Muscle layer of colon (tissue), 2 donors: ENCODE data around the gene MAML2.
"Not testable (repeated sequence)": the region's sequence is repeated elsewhere in the genome, so short reads cannot be mapped to it uniquely, and the experiment has no call there.

Source experiments
- H3K27ac ChIP-seq: one replicate; pipeline ENCODE4 v1.7.0; 2013; ENCODE audit warnings: low read depth, mild to moderate bottlenecking, low read length, moderate library complexity
- H3K27me3 ChIP-seq, 2 donors: one replicate each; pipeline ENCODE4 v1.7.0; 2013; ENCODE audit warnings: low read length in 2 of 2, mild to moderate bottlenecking in 2 of 2; ENCODE audit not compliant: insufficient read depth in 2 of 2, control insufficient read depth in 1 of 2
- H3K36me3 ChIP-seq: one replicate; pipeline ENCODE4 v1.7.0; 2013; ENCODE audit warnings: mild to moderate bottlenecking, low read length; ENCODE audit not compliant: insufficient read depth
- H3K4me1 ChIP-seq: one replicate; pipeline ENCODE4 v1.7.0; 2013; ENCODE audit warnings: mild to moderate bottlenecking, low read length; ENCODE audit not compliant: insufficient read depth
- H3K4me3 ChIP-seq, 2 donors: one replicate each; pipeline ENCODE4 v1.7.0; 2013; ENCODE audit warnings: low read length in 2 of 2, low read depth in 1 of 2, mild to moderate bottlenecking in 1 of 2, moderate library complexity in 1 of 2
- H3K9ac ChIP-seq: one replicate; pipeline ENCODE4 v1.7.0; 2013; ENCODE audit warnings: low read length
- H3K9me3 ChIP-seq: one replicate; pipeline ENCODE4 v1.7.0; 2013; ENCODE audit warnings: mild to moderate bottlenecking, low read length
- donor health status: abdominal sarcoma.
- donor health status: Adenocarcinoma of cecum.

The MAML2 gene

DNA sequence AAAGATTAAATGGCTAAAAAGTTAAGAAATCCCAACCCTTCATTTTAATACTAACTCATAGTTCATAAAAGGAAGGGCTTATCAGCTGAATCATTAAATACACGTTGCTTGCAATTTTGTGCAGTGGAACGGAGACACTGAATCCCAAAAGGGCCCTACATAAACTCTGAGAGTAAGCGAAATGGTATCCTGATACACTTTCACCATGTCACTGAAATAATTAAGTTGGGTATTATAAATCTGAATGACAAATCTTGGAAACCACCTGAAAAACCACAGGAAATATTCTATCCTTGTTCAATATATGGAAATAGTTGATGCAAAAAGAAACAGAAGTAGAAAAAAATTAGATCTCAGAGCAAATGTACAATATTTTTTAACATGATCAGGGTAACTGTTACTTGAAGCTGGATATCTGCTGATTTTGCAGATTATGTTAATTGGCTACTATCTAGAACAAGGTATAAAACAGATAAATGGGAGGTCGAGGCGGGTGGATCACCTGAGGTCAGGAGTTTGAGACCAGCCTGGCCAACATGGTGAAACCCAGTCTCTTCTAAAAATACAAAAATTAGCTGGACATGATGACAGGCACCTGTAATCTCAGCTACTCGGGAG is 55.1 kb downstream of the MAML2 start:
- Histone ChIP-seq H3K4me1 (peaks cover 4% of the 10 kb centered on the region), H3K27me3 (no peaks in the 10 kb centered on the region), H3K4me3 (no peak overlapping the region), H3K27ac (no peak overlapping the region), H3K9ac (no peak overlapping the region), H3K9me3 (no peaks in the 10 kb centered on the region), H3K36me3 (no peaks in the 10 kb centered on the region)

- not testable (repeated sequence) for H3K9ac ChIP-seq, H3K4me3 ChIP-seq, H3K4me1 ChIP-seq, H3K9me3 ChIP-seq, H3K27me3 ChIP-seq, H3K27ac ChIP-seq, H3K36me3 ChIP-seq
These were observed 57.0 kb downstream of the MAML2 start for GRCh38 chr11:96285985-96286384.

DNA sequence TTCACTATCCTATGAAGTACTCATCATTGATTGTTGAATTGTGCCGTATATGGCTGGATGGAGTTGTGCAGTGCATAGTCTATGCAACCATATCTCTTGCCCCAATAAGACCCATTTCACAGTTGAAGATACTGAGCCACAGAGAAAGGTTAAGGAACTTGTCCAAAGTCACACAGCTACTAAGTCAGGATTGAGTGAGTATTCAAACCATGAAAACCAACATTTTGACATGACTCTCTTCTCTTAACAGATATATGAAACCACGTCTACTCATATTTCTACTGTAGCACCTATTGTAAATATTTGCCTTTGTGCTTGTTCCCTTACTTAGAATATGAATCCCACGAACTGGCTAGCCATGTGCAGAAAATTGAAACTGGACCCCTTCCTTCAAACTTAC is 58.1 kb downstream of the MAML2 start:
- Histone ChIP-seq H3K9ac (no peak overlapping the region), H3K36me3 (no peaks in the 10 kb centered on the region), H3K4me3 (no peak overlapping the region), H3K9me3 (no peaks in the 10 kb centered on the region), H3K4me1 (peaks cover 6% of the 10 kb centered on the region), H3K27me3 (no peaks in the 10 kb centered on the region), H3K27ac (no peak overlapping the region)

- no peaks in the 10 kb centered on the region for H3K36me3 ChIP-seq
- no peak overlapping the region for H3K9ac ChIP-seq
- H3K27ac ChIP-seq = no peak overlapping the region
- no peaks in the 10 kb centered on the region for H3K9me3 ChIP-seq
- H3K4me3 ChIP-seq = no peak overlapping the region
- H3K27me3 ChIP-seq = no peaks in the 10 kb centered on the region
- peaks cover 11% of the 10 kb centered on the region for H3K4me1 ChIP-seq
These were observed 58.6 kb downstream of the MAML2 start for GRCh38 chr11:96284401-96284800.

GRCh38 chr11:96282625-96283220 is 60.3 kb downstream of the MAML2 start:
- H3K4me3 ChIP-seq = no peak overlapping the region
- peaks cover 27% of the 10 kb centered on the region for H3K4me1 ChIP-seq
- no peak overlapping the region for H3K9ac ChIP-seq
- H3K9me3 ChIP-seq = no peaks in the 10 kb centered on the region
- no peaks in the 10 kb centered on the region for H3K36me3 ChIP-seq
- no peaks in the 10 kb centered on the region for H3K27me3 ChIP-seq
- no peak overlapping the region for H3K27ac ChIP-seq

DNA sequence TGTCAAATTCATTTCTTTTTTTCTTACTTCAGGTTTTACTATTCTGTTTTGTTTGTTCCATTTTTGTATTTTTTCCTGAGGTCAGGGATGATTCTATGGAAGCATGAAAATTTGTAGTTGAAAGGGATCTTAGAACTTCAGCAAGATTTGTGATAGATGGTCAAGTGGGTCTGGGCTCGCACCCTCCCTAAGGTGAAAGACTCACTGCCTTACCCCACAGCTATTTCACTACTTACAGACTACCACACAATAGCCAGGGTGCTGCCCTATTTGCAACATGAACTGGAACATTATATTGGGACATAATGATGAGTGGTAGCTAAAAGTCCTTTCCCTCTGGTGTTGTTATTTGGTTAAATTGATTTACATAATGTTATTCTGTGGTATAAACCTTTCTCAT is 62.6 kb downstream of the MAML2 start:
- Histone ChIP-seq H3K4me1 (peaks cover 27% of the 10 kb centered on the region), H3K9ac (no peak overlapping the region), H3K36me3 (no peaks in the 10 kb centered on the region), H3K9me3 (no peaks in the 10 kb centered on the region), H3K27ac (no peak overlapping the region), H3K27me3 (no peaks in the 10 kb centered on the region), H3K4me3 (no peak overlapping the region)

DNA sequence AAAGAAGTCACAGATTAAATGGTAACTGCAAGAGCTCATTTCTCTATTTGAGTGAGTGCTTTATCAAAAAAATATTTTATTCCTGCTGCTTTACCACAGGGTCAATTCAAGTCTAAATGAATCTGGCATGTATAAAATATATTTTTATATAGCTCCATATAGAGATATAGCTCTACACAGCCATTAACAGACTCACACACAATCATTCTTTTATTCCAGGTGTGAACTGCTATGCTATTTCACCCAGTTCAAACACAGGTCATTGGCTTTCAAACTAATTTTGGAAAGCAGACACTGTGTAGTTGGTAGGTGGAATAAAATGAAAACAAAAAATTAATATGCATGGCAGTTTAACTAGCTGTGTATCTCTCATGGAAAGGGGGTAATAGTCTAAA is 63.1 kb downstream of the MAML2 start:
- Histone ChIP-seq H3K4me3 (no peak overlapping the region), H3K27me3 (no peaks in the 10 kb centered on the region), H3K9me3 (no peaks in the 10 kb centered on the region), H3K9ac (no peak overlapping the region), H3K4me1 (peaks cover 27% of the 10 kb centered on the region), H3K36me3 (no peaks in the 10 kb centered on the region), H3K27ac (no peak overlapping the region)

- H3K27ac ChIP-seq = no peak overlapping the region
These were observed 63.7 kb downstream of the MAML2 start for GRCh38 chr11:96279018-96279895.

GRCh38 chr11:96278039-96278897 is 64.7 kb downstream of the MAML2 start:
- no peak overlapping the region for H3K27ac ChIP-seq

More at GRCh38 chr11:96279018-96279895, 63.7 kb downstream of the MAML2 start:
- peaks cover 27% of the 10 kb centered on the region for H3K4me1 ChIP-seq
- H3K9me3 ChIP-seq = no peaks in the 10 kb centered on the region
- no peak overlapping the region for H3K9ac ChIP-seq
- no peaks in the 10 kb centered on the region for H3K27me3 ChIP-seq
- H3K36me3 ChIP-seq = no peaks in the 10 kb centered on the region
- H3K4me3 ChIP-seq = no peak overlapping the region

GRCh38 chr11:96277696-96278038 is 65.3 kb downstream of the MAML2 start:
- no peak overlapping the region for H3K4me3 ChIP-seq
- H3K9me3 ChIP-seq = no peaks in the 10 kb centered on the region
- no peaks in the 10 kb centered on the region for H3K27me3 ChIP-seq
- H3K4me1 ChIP-seq = peaks cover 23% of the 10 kb centered on the region
- no peak overlapping the region for H3K27ac ChIP-seq
- H3K9ac ChIP-seq = no peak overlapping the region
- H3K36me3 ChIP-seq = no peaks in the 10 kb centered on the region

More at GRCh38 chr11:96278039-96278897, 64.7 kb downstream of the MAML2 start:
- H3K4me1 ChIP-seq = peaks cover 25% of the 10 kb centered on the region
- H3K27me3 ChIP-seq = no peaks in the 10 kb centered on the region
- H3K9ac ChIP-seq = no peak overlapping the region
- no peak overlapping the region for H3K4me3 ChIP-seq
- no peaks in the 10 kb centered on the region for H3K36me3 ChIP-seq
- no peaks in the 10 kb centered on the region for H3K9me3 ChIP-seq

GRCh38 chr11:96276836-96277235 is 66.2 kb downstream of the MAML2 start:
- H3K27ac ChIP-seq = no peak overlapping the region
- H3K27me3 ChIP-seq = no peaks in the 10 kb centered on the region
- peaks cover 23% of the 10 kb centered on the region for H3K4me1 ChIP-seq
- no peaks in the 10 kb centered on the region for H3K9me3 ChIP-seq
- H3K36me3 ChIP-seq = no peaks in the 10 kb centered on the region
- H3K4me3 ChIP-seq = no peak overlapping the region
- H3K9ac ChIP-seq = no peak overlapping the region
